Astrocyte (in vitro differentiated cells and primary cell): ENCODE data around the gene PVALEF. TPM values are rescaled to one million over a fixed set of nuclear protein-coding genes. Genes with fewer than 3 reads are reported as not detected.

ENCODE experiments used
- DNase-seq: peaks from one replicate; pipeline ENCODE4 v3.0.0-alpha.2; 2010; ENCODE audit warnings: low read depth
- FAIRE-seq: peaks from 2 replicates; lab custom pipeline; 2011; peaks lifted over from hg19 to GRCh38; lab: Jason Lieb, UNC
- H2AFZ ChIP-seq: 2 replicates; pipeline ENCODE4 v1.6.0; 2012; ENCODE audit warnings: low read depth, low read length, inconsistent platforms
- H3K27ac ChIP-seq: 2 replicates; pipeline ENCODE4 v1.5.1; 2011; ENCODE audit warnings: low read depth, low read length, inconsistent platforms
- H3K27me3 ChIP-seq: 2 replicates; pipeline ENCODE4 v1.6.0; 2011; ENCODE audit warnings: low read length, inconsistent platforms; ENCODE audit not compliant: insufficient read depth
- H3K36me3 ChIP-seq: 2 replicates; pipeline ENCODE4 v1.5.1; 2011; ENCODE audit warnings: low read length, inconsistent platforms; ENCODE audit not compliant: insufficient read depth
- H3K4me1 ChIP-seq: 2 replicates; pipeline ENCODE4 v1.5.1; 2011; ENCODE audit warnings: low read length, inconsistent platforms; ENCODE audit not compliant: insufficient read depth
- H3K4me2 ChIP-seq: 2 replicates; pipeline ENCODE4 v1.6.0; 2012; ENCODE audit warnings: low read length, inconsistent platforms
- H3K4me3 ChIP-seq: 2 replicates; pipeline ENCODE4 v1.5.1; 2011; ENCODE audit warnings: low read depth, mild to moderate bottlenecking, low read length, inconsistent platforms; ENCODE audit not compliant: insufficient read depth
- H3K79me2 ChIP-seq: 2 replicates; pipeline ENCODE4 v1.6.0; 2012; ENCODE audit warnings: mild to moderate bottlenecking, low read length, inconsistent platforms; ENCODE audit not compliant: insufficient read depth
- H3K9ac ChIP-seq: 2 replicates; pipeline ENCODE4 v1.6.0; 2012; ENCODE audit warnings: mild to moderate bottlenecking, low read length, inconsistent platforms
- H3K9me3 ChIP-seq: 2 replicates; pipeline ENCODE4 v1.5.1; 2012; ENCODE audit warnings: low read depth, mild to moderate bottlenecking, low read length, inconsistent platforms; ENCODE audit not compliant: insufficient read depth
- H4K20me1 ChIP-seq: 2 replicates; pipeline ENCODE4 v1.6.0; 2012; ENCODE audit warnings: low read length, inconsistent platforms; ENCODE audit not compliant: insufficient read depth
- H3K27ac Mint-ChIP-seq: one replicate; pipeline ENCODE4 v1.8.0; 2021; ENCODE audit warnings: mild to moderate bottlenecking, mixed read lengths; ENCODE audit not compliant: unreplicated experiment
- H3K27me3 Mint-ChIP-seq: one replicate; pipeline ENCODE4 v1.8.0; 2021; ENCODE audit warnings: low read depth, mixed read lengths; ENCODE audit not compliant: unreplicated experiment
- H3K36me3 Mint-ChIP-seq: one replicate; pipeline ENCODE4 v1.8.0; 2021; ENCODE audit warnings: low read depth, mixed read lengths; ENCODE audit not compliant: unreplicated experiment
- H3K4me1 Mint-ChIP-seq: one replicate; pipeline ENCODE4 v1.8.0; 2021; ENCODE audit warnings: low read depth, mixed read lengths; ENCODE audit not compliant: unreplicated experiment
- H3K4me3 Mint-ChIP-seq: one replicate; pipeline ENCODE4 v1.8.0; 2021; ENCODE audit warnings: mild to moderate bottlenecking, moderate library complexity, mixed read lengths; ENCODE audit not compliant: unreplicated experiment
- H3K9me3 Mint-ChIP-seq: one replicate; pipeline ENCODE4 v1.8.0; 2021; ENCODE audit warnings: mild to moderate bottlenecking, mixed read lengths; ENCODE audit not compliant: unreplicated experiment
- CTCF ChIP-seq: IDR thresholded peaks from 2 replicates; pipeline ENCODE4 v1.5.1; 2011; ENCODE audit warnings: low read depth, mild to moderate bottlenecking, inconsistent platforms, low read length, moderate library complexity; ENCODE audit not compliant: insufficient read depth
- EZH2 ChIP-seq: IDR thresholded peaks from 2 replicates; pipeline ENCODE4 v1.6.1; 2012; ENCODE audit warnings: mild to moderate bottlenecking, low read length, inconsistent platforms; ENCODE audit not compliant: insufficient read depth
- total RNA-seq: library from RNA; stranded (reverse); gene quantifications from 2 replicates; pipeline ENCODE4 v1.2.1, GENCODE V29; 2021

The PVALEF gene
- total RNA-seq, 1 donor from 2014 or later = not detected

DNA sequence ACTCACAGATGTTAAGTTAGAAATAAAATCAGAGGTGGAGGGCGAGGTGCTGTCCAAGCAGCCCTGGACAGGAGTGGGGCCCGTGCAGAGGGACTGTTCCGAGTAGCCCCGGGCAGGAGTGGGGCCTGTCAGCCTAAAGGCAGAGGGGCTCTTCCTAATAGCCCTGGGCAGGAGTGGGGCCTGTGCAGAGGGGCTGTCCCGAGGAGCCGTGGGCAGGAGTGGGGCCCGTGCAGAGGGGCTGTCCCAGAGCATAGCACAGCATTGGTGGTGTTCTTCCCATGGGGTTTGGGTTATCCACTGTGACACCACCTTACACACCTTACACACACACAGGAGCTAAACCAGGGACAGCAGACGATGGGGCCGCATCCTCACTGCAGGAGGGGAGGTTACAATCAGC, 47.1 kb downstream of the PVALEF start:
- Histone ChIP-seq H3K4me1 (peaks cover 5% of the 10 kb centered on the region), H3K79me2 (no peaks in the 10 kb centered on the region), H3K27ac (no peak overlapping the region), H3K36me3 (no peaks in the 10 kb centered on the region), H3K9ac (no peak overlapping the region), H4K20me1 (peaks cover 4% of the 10 kb centered on the region), H3K4me2 (no peak overlapping the region), H3K9me3 (no peaks in the 10 kb centered on the region), H2AFZ (no peak overlapping the region), H3K27me3 (no peaks in the 10 kb centered on the region), H3K4me3 (no peak overlapping the region)
- Mint-ChIP-seq H3K9me3 (no peaks in the 10 kb centered on the region), H3K27me3 (no peaks in the 10 kb centered on the region), H3K4me3 (no peak overlapping the region), H3K36me3 (peaks cover 6% of the 10 kb centered on the region), H3K27ac (no peak overlapping the region), H3K4me1 (peaks cover 5% of the 10 kb centered on the region)
- no peak for DNase-seq
- no peak for TF ChIP-seq EZH2
- TF ChIP-seq CTCF = no peak
- FAIRE-seq = no peak

DNA sequence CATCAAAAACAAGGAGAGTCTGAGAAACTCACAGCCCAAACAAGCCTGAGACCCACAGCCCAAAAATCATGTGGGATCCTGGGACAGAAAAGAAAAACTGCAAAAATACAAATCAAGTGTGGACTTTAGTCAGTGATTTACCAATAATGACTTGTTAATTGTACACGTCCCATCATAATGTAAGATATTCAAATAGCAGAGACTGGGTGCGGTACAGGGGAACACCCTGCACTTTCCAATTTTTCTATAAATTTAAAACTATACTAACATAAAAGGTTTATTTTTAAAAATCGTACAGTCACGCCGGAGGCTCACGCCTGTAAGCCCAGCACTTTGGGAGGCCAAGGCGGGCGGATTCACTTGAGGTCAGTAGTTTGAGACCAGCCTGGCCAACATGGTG, 48.7 kb downstream of the PVALEF start:
- no peak for TF ChIP-seq EZH2
- no peak for TF ChIP-seq CTCF
- Histone ChIP-seq H3K27ac (no peak overlapping the region), H3K9me3 (no peaks in the 10 kb centered on the region), H3K9ac (no peak overlapping the region), H3K4me1 (peaks cover 5% of the 10 kb centered on the region), H3K79me2 (no peaks in the 10 kb centered on the region), H3K27me3 (no peaks in the 10 kb centered on the region), H4K20me1 (no peaks in the 10 kb centered on the region), H3K4me2 (no peak overlapping the region), H3K4me3 (no peak overlapping the region), H2AFZ (no peak overlapping the region), H3K36me3 (no peaks in the 10 kb centered on the region)
- no peak overlapping the region for H3K27ac Mint-ChIP-seq
- no peaks in the 10 kb centered on the region for H3K27me3 Mint-ChIP-seq
- H3K36me3 Mint-ChIP-seq = peaks cover 8% of the 10 kb centered on the region
- H3K4me1 Mint-ChIP-seq = peaks cover 5% of the 10 kb centered on the region
- DNase-seq = no peak
- H3K9me3 Mint-ChIP-seq = no peaks in the 10 kb centered on the region
- no peak overlapping the region for H3K4me3 Mint-ChIP-seq
- no peak for FAIRE-seq

- Mint-ChIP-seq H3K27me3 (no peaks in the 10 kb centered on the region), H3K9me3 (no peaks in the 10 kb centered on the region), H3K4me3 (no peak overlapping the region), H3K4me1 (no peaks in the 10 kb centered on the region), H3K36me3 (peaks cover 8% of the 10 kb centered on the region), H3K27ac (no peak overlapping the region)
- H3K4me3 ChIP-seq = no peak overlapping the region
- H3K9me3 ChIP-seq = no peaks in the 10 kb centered on the region
- DNase-seq (no peak), FAIRE-seq (no peak)
- no peak overlapping the region for H3K9ac ChIP-seq
- H4K20me1 ChIP-seq = peaks cover 10% of the 10 kb centered on the region
- no peak for TF ChIP-seq CTCF
- no peak for TF ChIP-seq EZH2
- H3K27ac ChIP-seq = no peak overlapping the region
- H3K4me1 ChIP-seq = peaks cover 14% of the 10 kb centered on the region
- no peaks in the 10 kb centered on the region for H3K27me3 ChIP-seq
- H3K4me2 ChIP-seq = no peak overlapping the region
- peaks cover 10% of the 10 kb centered on the region for H3K79me2 ChIP-seq
- H3K36me3 ChIP-seq = no peaks in the 10 kb centered on the region
- no peak overlapping the region for H2AFZ ChIP-seq
Measured at GRCh38 chr17:81217491-81217890, 52.2 kb downstream of the PVALEF start.
